ENCODE results near the gene TUBA3D.
A peak's percentile ranks its signal among the peaks of the same experiment; 100 is the strongest.
"Not testable (repeated sequence)": the region's sequence is repeated elsewhere in the genome, so short reads cannot be mapped to it uniquely, and the experiment has no call there.

Gene TUBA3D

GRCh38 chr2:131516011-131516410 lies 40.1 kb downstream of the TUBA3D start:
- no peak for DNase-seq

- not testable (repeated sequence) for DNase-seq
Observed at GRCh38 chr2:131516621-131517020, 40.7 kb downstream of the TUBA3D start.

DNA sequence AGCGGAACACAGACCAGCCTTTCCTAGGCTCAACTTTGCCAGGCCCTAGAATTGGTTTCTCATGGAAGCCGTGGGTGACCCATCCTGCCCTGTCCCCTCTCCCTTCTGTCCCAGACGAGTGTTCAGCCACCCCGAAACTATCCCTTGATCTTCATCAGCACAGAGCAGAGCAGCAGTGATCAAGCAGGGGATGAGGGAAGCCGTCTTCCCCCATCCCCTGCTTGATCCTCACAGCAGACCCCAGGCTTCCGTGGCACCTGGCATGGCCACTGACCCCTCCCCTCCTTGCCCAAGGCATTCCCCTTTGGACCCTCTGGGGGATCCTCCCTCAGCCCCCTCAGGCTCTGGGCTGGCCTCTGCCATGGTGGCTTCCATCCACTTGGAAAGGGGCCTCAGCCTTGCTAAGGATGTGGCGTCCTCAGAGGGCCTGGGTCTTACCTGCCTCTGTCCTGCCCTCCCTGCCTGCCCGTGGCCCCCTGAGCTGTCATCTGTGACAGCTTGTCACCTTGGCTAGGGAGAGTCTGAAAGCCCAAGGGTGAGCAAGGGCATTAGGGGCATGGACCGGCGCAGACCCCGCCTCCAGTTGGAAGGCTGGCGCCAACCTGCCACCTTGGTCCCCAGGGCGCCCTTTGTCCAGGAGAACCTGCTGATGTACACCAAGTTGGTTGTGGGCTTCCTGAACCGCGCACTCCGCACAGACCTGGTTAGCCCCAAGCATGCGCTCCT lies 41.4 kb downstream of the TUBA3D start:
- no peak for DNase-seq

DNA sequence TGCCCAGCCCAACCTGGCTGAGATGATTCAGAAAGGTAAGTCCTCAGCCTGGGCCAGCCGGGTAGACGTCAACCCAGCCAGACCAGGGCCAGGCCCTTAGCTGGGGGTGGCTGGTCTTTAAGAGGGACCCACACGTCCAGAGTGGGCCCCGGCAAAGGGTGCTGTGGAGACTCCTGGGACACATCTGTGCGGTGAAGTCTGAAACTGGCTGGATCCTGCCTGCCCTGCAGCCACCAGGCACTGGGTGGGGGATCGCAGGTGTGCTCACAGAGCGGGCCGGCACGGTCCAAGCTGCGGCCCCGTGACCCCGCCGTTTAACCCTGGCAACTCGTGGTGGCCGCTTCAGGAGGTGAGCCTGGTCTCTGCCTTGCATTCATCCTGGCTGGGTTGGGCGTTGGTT lies 41.9 kb downstream of the TUBA3D start:
- not testable (repeated sequence) for DNase-seq

DNA sequence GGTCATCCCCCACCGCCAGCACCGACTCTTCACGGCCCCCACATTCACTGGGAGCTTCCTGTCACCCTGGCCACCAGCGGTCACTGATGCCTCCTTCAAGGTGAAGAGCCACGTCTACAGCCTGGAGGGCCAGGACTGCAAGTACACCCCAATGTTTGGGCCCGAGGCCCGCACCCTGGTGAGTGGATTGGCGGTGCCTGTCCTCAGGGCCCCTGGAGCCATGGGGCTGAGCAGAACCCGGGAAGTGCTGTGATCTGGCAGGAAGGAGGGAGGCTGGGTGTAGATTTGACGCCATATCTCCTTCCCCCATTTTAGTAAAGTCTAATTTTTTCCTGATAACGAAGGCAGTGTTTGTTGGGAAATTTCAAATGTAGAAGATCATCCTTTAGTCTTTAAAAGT lies 42.6 kb downstream of the TUBA3D start:
- DNase-seq = not testable (repeated sequence)

DNA sequence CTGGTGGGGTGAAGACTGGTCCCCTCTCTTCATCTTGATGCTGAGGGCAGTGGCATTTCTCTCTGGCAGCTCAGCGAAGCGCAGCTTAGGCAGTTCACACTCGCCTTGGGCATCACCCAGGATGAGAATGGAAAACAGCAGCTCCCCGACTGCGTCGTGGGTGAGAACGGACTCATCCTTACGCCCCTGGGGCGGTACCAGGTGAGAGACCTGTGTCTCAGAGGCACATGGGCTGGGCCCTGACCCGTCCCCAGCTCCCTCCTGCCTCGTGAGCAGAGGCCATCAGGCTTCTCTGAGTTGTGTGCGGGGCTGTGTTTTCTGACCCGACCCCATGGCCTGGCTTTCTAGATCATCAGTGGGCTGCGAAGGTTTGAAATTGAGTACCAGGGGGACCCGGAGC lies 43.5 kb downstream of the TUBA3D start:
- DNase-seq = no peak

DNA sequence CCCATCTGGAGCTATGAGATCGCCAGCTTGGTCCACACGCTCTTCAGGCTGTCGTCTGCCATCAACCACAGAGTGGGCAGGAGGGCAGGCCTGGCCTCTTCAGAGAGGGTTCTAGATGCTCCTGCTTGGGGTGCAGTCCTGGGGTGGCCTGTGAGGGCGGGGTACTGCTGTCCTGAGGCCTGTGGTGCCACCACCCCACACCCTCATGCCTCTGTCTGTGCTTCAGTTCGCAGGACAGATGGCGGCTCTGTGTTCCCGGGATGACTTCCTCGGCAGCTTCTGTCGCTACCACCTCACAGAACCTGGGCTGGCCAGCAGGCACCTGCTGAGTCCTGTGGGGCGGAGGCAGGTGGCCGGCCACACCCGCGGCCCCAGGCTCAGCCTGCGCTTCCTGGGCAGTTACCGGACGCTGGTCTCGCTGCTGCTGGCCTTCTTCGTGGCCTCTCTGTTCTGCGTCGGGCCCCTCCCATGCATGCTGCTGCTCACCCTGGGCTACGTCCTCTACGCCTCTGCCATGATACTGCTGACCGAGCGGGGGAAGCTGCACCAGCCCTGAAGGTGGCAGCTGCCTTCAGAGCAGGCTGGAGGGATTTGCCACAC lies 44.1 kb downstream of the TUBA3D start:
- DNase-seq = not testable (repeated sequence)

- no peak for DNase-seq
Observed at GRCh38 chr2:131520526-131520925, 44.6 kb downstream of the TUBA3D start.

- not testable (repeated sequence) for DNase-seq
Observed at GRCh38 chr2:131521524-131521923, 45.6 kb downstream of the TUBA3D start.

- no peak for DNase-seq
Observed at GRCh38 chr2:131521961-131522781, 46.3 kb downstream of the TUBA3D start.

- DNase-seq = not testable (repeated sequence)
Observed at GRCh38 chr2:131525256-131525655, 49.3 kb downstream of the TUBA3D start.

DNA sequence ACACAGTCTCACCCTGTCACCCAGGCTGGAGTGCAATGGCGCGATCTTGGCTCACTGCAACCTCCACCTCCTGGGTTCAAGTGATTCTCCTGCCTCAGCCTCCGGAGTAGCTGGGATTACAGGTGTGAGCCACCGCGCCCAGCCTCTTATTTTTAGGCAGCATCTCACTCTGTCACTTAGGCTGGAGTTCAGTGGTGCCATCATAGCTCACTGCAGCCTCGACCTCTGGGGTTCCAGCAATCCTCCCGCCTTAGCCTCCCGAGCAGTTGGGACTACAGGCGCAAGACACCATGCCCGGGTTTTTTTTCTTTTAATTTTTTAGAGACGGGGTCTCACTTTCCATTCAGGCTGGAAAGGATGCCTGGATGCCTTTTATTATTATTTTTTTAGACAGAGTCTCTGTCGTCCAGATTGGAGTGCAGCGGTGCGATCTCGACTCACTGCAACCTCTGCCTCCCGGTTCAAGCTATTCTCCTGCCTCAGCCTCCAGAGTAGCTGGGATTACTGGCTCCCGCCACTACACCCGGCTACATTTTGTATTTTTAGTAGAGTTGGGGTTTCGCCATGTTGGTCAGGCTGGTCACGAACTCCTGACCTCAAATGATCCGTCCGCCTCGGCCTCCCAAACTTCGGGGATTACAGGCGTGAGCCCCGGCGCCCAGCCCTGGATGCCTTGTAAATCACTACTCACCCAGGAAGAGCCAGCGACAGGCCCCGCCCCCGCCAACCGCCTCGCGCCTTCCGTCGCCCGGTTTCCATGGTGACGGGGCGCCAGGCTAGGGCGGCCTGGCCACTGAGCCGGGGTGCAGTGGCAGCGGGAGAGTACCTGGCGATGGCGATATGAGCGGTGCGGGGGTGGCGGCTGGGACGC lies 51.4 kb downstream of the TUBA3D start, which contains the start of gene CCDC74A:
CCDC74A (plus strand) TSS at position 758 of the 871 bp plus-strand sequence; CDS start at position 841, 83 bp downstream.
- peak; percentile 30 for DNase-seq

DNA sequence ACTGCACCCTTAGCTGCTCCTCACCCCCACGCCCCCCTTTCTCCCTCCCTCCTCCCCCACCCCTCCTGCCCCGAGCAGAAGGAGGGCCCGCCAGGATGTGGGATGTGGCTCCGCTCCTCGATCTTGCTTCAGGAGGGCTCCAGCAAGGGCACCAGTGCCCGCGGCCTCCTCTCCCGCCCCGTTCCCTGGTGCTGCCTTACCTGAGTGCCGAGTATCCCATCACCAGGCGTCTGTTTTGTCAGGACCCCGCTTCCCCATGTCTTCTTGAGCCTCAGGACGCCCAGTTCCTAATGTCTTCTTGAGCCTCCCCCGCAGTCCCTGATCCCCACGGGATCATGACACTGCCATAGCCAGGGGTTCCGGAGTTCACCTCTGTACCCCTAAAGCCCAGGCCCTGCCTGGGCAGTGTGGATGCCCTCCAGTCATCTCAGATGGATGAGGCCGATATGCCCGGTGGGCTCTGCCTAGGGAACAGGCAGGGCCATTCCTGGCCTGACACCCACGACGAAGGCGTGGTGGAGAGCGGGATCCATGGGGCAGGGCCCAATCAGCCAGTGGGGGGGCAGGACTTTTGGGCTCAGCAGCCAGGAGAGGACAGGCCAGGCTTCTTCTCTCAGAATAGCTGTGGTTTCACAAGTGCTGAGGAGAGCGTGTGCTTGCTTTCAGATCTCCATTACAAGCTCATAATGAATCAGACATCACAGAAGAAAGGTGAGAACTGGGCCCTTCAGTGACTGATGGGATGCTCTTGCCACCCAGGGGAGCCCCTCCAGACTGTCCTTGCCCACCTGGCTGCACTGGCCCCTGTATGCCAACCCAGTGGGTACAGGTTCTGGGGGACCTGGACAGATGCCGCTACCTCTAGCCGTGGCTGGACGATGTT lies 53.3 kb downstream of the TUBA3D start:
- DNase-seq = not testable (repeated sequence)

GRCh38 chr2:131529864-131530445 lies 54.0 kb downstream of the TUBA3D start:
- not testable (repeated sequence) for DNase-seq

- DNase-seq = not testable (repeated sequence)
Observed at GRCh38 chr2:131530626-131531344, 54.9 kb downstream of the TUBA3D start.

DNA sequence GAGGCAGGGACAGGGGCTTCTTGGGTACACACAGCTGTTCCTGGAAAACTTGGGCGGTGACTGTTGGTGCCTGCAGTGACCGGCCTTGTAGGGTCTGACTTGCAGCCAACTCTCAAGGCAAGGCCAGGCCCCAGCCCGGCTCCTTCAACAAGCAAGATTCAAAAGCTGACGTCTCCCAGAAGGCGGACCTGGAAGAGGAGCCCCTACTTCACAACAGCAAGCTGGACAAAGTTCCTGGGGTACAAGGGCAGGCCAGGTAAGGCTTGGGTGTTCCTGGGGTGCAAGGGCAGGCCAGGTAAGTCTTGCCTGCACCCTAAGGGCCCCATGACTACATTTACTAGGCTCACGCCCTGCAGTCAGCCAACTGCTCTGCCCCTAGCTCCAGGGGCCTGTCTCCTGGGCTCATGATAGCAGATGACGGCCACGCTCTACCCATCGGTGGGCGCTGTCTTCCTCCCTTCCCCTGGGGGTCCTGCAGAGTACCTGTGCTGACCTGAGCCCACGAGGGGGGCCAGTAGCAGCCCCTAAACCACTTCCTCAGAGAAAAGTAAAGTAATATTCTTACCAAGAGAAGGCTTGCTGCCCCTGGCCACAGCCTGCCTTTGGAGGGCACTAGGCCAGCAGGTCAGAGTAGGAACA lies 55.7 kb downstream of the TUBA3D start:
- not testable (repeated sequence) for DNase-seq

Measured in NCI-H1417 treated with DMSO at 0.1 percent for 48 hours (cell line).